Neural progenitor cell (in vitro differentiated cells): ENCODE measurements around the gene MUC7. TPM values are rescaled to one million over a fixed set of nuclear protein-coding genes. Genes with fewer than 3 reads are reported as not detected.

ENCODE experiments used
- DNase-seq: peaks from one replicate; pipeline ENCODE4 v3.0.0-alpha.2; 2016; ENCODE audit warnings: low spot score
- H2AFZ ChIP-seq: fragments of 200-600 bp; sonication (generic); replicated peaks from 2 replicates; pipeline ENCODE4 v1.6.1; 2016; ENCODE audit warnings: antibody characterized with exemption
- H3F3A ChIP-seq: fragments of 200-600 bp; sonication (generic); 2 replicates; pipeline ENCODE4 v1.6.1; 2016; ENCODE audit warnings: antibody characterized with exemption, low read depth
- H3K27ac ChIP-seq: fragments of 200-600 bp; sonication (generic); 2 replicates; pipeline ENCODE4 v1.5.1; 2016; ENCODE audit warnings: mild to moderate bottlenecking
- H3K27me3 ChIP-seq: fragments of 200-600 bp; sonication (generic); 2 replicates; pipeline ENCODE4 v1.6.1; 2016; ENCODE audit warnings: mild to moderate bottlenecking, moderate library complexity
- H3K36me3 ChIP-seq: fragments of 200-600 bp; sonication (generic); 2 replicates; pipeline ENCODE4 v1.5.1; 2016
- H3K4me1 ChIP-seq: fragments of 200-600 bp; sonication (generic); 2 replicates; pipeline ENCODE4 v1.6.1; 2016; ENCODE audit warnings: mixed run types
- H3K4me2 ChIP-seq: fragments of 200-600 bp; sonication (generic); 2 replicates; pipeline ENCODE4 v1.6.1; 2016
- H3K4me3 ChIP-seq: fragments of 200-600 bp; sonication (generic); 2 replicates; pipeline ENCODE4 v1.5.1; 2016
- H3K79me2 ChIP-seq: fragments of 200-600 bp; sonication (generic); 2 replicates; pipeline ENCODE4 v1.6.1; 2016; ENCODE audit warnings: low read depth
- H3K9ac ChIP-seq: fragments of 200-600 bp; sonication (generic); 2 replicates; pipeline ENCODE4 v1.6.1; 2016
- H3K9me3 ChIP-seq: fragments of 200-600 bp; sonication (generic); 2 replicates; pipeline ENCODE4 v1.5.1; 2016; ENCODE audit warnings: low read depth
- H4K20me1 ChIP-seq: fragments of 200-600 bp; sonication (generic); 2 replicates; pipeline ENCODE4 v1.6.1; 2016; ENCODE audit warnings: low read depth
- H3K27ac Mint-ChIP-seq: 3 replicates; pipeline ENCODE4 v1.8.0; 2021; ENCODE audit warnings: mixed read lengths
- H3K27me3 Mint-ChIP-seq: 2 replicates; pipeline ENCODE4 v1.8.0; 2022; ENCODE audit warnings: low read depth, mild to moderate bottlenecking, inconsistent platforms, moderate library complexity, mixed read lengths; ENCODE audit not compliant: insufficient read depth
- H3K36me3 Mint-ChIP-seq: 3 replicates; pipeline ENCODE4 v1.8.0; 2021; ENCODE audit warnings: mixed read lengths
- H3K4me1 Mint-ChIP-seq: 3 replicates; pipeline ENCODE4 v1.8.0; 2021; ENCODE audit warnings: mixed read lengths
- H3K4me3 Mint-ChIP-seq: 3 replicates; pipeline ENCODE4 v1.8.0; 2021; ENCODE audit warnings: mild to moderate bottlenecking, moderate library complexity, mixed read lengths
- H3K9me3 Mint-ChIP-seq: 3 replicates; pipeline ENCODE4 v1.8.0; 2020; ENCODE audit warnings: mixed read lengths
- CTCF ChIP-seq: fragments of 200-600 bp; sonication (generic); IDR thresholded peaks from 2 replicates; pipeline ENCODE4 v1.5.1; 2017; ENCODE audit warnings: antibody characterized with exemption, mild to moderate bottlenecking
- EZH2 ChIP-seq: fragments of 200-600 bp; sonication (generic); IDR thresholded peaks from 2 replicates; pipeline ENCODE4 v1.6.1; 2017; ENCODE audit warnings: antibody characterized with exemption, mild to moderate bottlenecking, moderate library complexity
- EZH2phosphoT487 ChIP-seq: fragments of 200-600 bp; sonication (generic); IDR thresholded peaks from 2 replicates; pipeline ENCODE4 v1.6.1; 2017; ENCODE audit warnings: antibody characterized with exemption
- total RNA-seq: library from RNA; depleted of rRNA; stranded (reverse); fragments of >200 nt; gene quantifications from 2 replicates; pipeline ENCODE4 v1.2.3, GENCODE V29; 2015; ENCODE audit warnings: low replicate concordance

Gene MUC7
- total RNA-seq, 1 donor from 2014 or later, result not detected

- DNase-seq, result no peak
- Histone ChIP-seq H3K9me3 (no peaks in the 10 kb centered on the region), H3K27ac (no peak overlapping the region), H3F3A (no peaks in the 10 kb centered on the region), H3K27me3 (no peaks in the 10 kb centered on the region), H3K79me2 (no peaks in the 10 kb centered on the region), H3K4me3 (no peak overlapping the region), H3K36me3 (no peaks in the 10 kb centered on the region), H3K9ac (no peak overlapping the region), H4K20me1 (no peaks in the 10 kb centered on the region), H3K4me1 (no peaks in the 10 kb centered on the region), H3K4me2 (no peak overlapping the region), H2AFZ (no peak overlapping the region)
- Mint-ChIP-seq H3K4me3 (no peak overlapping the region), H3K27ac (no peak overlapping the region), H3K9me3 (no peaks in the 10 kb centered on the region), H3K4me1 (no peaks in the 10 kb centered on the region), H3K27me3 (no peaks in the 10 kb centered on the region), H3K36me3 (no peaks in the 10 kb centered on the region)
- TF ChIP-seq EZH2phosphoT487 (no peak), EZH2 (no peak), CTCF (no peak)
Observed at GRCh38 chr4:70518716-70519115, 46.7 kb downstream of the MUC7 start.

GRCh38 chr4:70522626-70523025, 50.6 kb downstream of the MUC7 start:
- no peak overlapping the region for H3K4me2 ChIP-seq
- no peaks in the 10 kb centered on the region for H3K4me1 Mint-ChIP-seq
- H3K36me3 ChIP-seq, result no peaks in the 10 kb centered on the region
- no peaks in the 10 kb centered on the region for H3K9me3 Mint-ChIP-seq
- DNase-seq, result no peak
- H4K20me1 ChIP-seq, result no peaks in the 10 kb centered on the region
- no peaks in the 10 kb centered on the region for H3K4me1 ChIP-seq
- no peak overlapping the region for H3K4me3 ChIP-seq
- no peaks in the 10 kb centered on the region for H3K27me3 Mint-ChIP-seq
- H3K9me3 ChIP-seq, result no peaks in the 10 kb centered on the region
- H3K9ac ChIP-seq, result no peak overlapping the region
- H3F3A ChIP-seq, result no peaks in the 10 kb centered on the region
- no peak overlapping the region for H3K27ac ChIP-seq
- no peak overlapping the region for H3K27ac Mint-ChIP-seq
- TF ChIP-seq EZH2, result no peak
- H3K27me3 ChIP-seq, result no peaks in the 10 kb centered on the region
- no peaks in the 10 kb centered on the region for H3K79me2 ChIP-seq
- no peak overlapping the region for H3K4me3 Mint-ChIP-seq
- no peak overlapping the region for H2AFZ ChIP-seq
- no peaks in the 10 kb centered on the region for H3K36me3 Mint-ChIP-seq

GRCh38 chr4:70530997-70531396, 59.0 kb downstream of the MUC7 start:
- Mint-ChIP-seq H3K4me1 (no peaks in the 10 kb centered on the region), H3K36me3 (no peaks in the 10 kb centered on the region), H3K27me3 (no peaks in the 10 kb centered on the region), H3K4me3 (no peak overlapping the region), H3K9me3 (no peaks in the 10 kb centered on the region), H3K27ac (no peak overlapping the region)
- Histone ChIP-seq H3K27ac (no peak overlapping the region), H3K4me2 (no peak overlapping the region), H3K36me3 (no peaks in the 10 kb centered on the region), H2AFZ (no peak overlapping the region), H3K9me3 (no peaks in the 10 kb centered on the region), H3F3A (no peaks in the 10 kb centered on the region), H3K4me3 (no peak overlapping the region), H3K79me2 (no peaks in the 10 kb centered on the region), H4K20me1 (no peaks in the 10 kb centered on the region), H3K27me3 (no peaks in the 10 kb centered on the region), H3K9ac (no peak overlapping the region), H3K4me1 (no peaks in the 10 kb centered on the region)
- TF ChIP-seq CTCF, result no peak
- no peak for TF ChIP-seq EZH2
- TF ChIP-seq EZH2phosphoT487, result no peak
- DNase-seq, result no peak

GRCh38 chr4:70531981-70532380, 60.0 kb downstream of the MUC7 start:
- Histone ChIP-seq H3K9me3 (no peaks in the 10 kb centered on the region), H2AFZ (no peak overlapping the region), H3K4me2 (no peak overlapping the region), H3F3A (no peaks in the 10 kb centered on the region), H3K4me3 (no peak overlapping the region), H3K27me3 (no peaks in the 10 kb centered on the region), H3K27ac (no peak overlapping the region), H3K9ac (no peak overlapping the region), H4K20me1 (no peaks in the 10 kb centered on the region), H3K36me3 (no peaks in the 10 kb centered on the region), H3K79me2 (no peaks in the 10 kb centered on the region), H3K4me1 (no peaks in the 10 kb centered on the region)
- no peaks in the 10 kb centered on the region for H3K36me3 Mint-ChIP-seq
- no peak overlapping the region for H3K27ac Mint-ChIP-seq
- TF ChIP-seq EZH2phosphoT487 (no peak), EZH2 (no peak), CTCF (peak; percentile 20)
- no peak overlapping the region for H3K4me3 Mint-ChIP-seq
- no peaks in the 10 kb centered on the region for H3K4me1 Mint-ChIP-seq
- DNase-seq, result no peak
- H3K27me3 Mint-ChIP-seq, result no peaks in the 10 kb centered on the region
- H3K9me3 Mint-ChIP-seq, result no peaks in the 10 kb centered on the region

Other genes with a start within 250 kb of the MUC7 start
- not detected in 2 replicates for gene FDCSP, start 246.1 kb upstream of the MUC7 start, total RNA-seq
- gene CSN3, start 229.6 kb upstream of the MUC7 start, total RNA-seq, result not detected in 2 replicates
- gene CABS1, start 137.2 kb upstream of the MUC7 start, total RNA-seq, result 0.09 and 0.26 TPM in 2 replicates
- not detected in 2 replicates for gene SMR3A, start 111.4 kb upstream of the MUC7 start, total RNA-seq
- not detected in 2 replicates for gene SMR3B, start 89.1 kb upstream of the MUC7 start, total RNA-seq
- not detected in 2 replicates for gene OPRPN, start 74.3 kb upstream of the MUC7 start, total RNA-seq
- not detected in 2 replicates for gene AMTN, start 46.4 kb downstream of the MUC7 start, total RNA-seq
- 0.15 TPM in 1 of 2 replicates, not detected in the other for gene AMBN, start 120.1 kb downstream of the MUC7 start, total RNA-seq
- gene ENAM, start 156.5 kb downstream of the MUC7 start, total RNA-seq, result not detected in 2 replicates
- 0.09 TPM in 1 of 2 replicates, not detected in the other for gene JCHAIN, start 194.3 kb downstream of the MUC7 start, total RNA-seq
- 19.1 and 19.8 TPM in 2 replicates for gene UTP3, start 216.3 kb downstream of the MUC7 start, total RNA-seq
- 63.2 and 80.9 TPM in 2 replicates for gene RUFY3, start 249.8 kb downstream of the MUC7 start, total RNA-seq